ENCODE results near the gene IL2RA. TPM values are rescaled to one million over a fixed set of nuclear protein-coding genes. Genes with fewer than 3 reads are reported as not detected.
A peak's percentile ranks its signal among the peaks of the same experiment; 100 is the strongest.

Gene IL2RA
- total RNA-seq, 1 experiment from 2014 or later = not detected

DNA sequence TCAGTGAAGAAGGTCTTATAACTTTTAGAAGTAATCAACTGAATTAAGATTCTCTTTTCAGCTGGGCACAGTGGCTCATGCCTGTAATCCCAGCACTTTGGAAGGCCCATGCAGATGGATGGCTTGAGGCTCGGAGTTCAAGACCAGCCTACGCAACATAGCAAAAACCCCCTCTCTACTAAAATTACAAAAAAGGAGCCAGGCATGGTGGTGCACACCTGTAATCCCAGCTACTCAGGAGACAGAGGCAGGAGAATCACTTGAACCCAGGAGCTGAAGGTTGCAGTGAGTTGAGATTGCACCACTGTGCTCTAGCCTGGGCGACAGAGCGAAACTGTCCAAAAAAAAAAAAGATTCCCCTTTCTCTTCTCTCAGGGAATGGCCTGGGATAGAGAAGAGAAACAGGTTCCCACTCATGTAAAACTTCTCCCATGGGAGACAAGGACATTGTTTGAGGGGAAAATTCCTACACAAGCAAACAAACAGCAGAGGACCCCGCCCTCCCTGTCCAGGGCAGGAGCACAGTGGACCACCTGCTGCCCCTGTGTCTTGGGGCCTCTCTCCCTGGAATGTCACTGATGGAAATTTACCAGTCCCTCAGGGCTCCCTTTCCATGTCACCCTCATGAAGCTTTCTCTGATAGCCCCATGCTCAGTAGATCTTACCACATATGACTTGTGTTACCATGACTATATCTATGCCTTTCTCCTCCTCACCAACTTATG is 5.6 kb downstream of the IL2RA start:
- no peak overlapping the region for H2AK5ac ChIP-seq (ENCODE audit: insufficient read length, low read length)
- no peak overlapping the region for H4K5ac ChIP-seq (ENCODE audit: insufficient read length, low read depth, low read length)
- no peaks in the 10 kb centered on the region for H3K9me3 ChIP-seq (ENCODE audit: control insufficient read depth, low read depth, low read length)
- no peak overlapping the region for H3K14ac ChIP-seq (ENCODE audit: insufficient read depth, low read length)
- H4K91ac ChIP-seq (ENCODE audit: insufficient read length, low read depth, low read length) = no peak overlapping the region
- no peak overlapping the region for H2BK20ac ChIP-seq (ENCODE audit: low read depth, low read length, poor library complexity, severe bottlenecking)
- no peaks in the 10 kb centered on the region for H4K20me1 ChIP-seq (ENCODE audit: control insufficient read depth, insufficient read depth, insufficient read length)
- DNase-seq = peak; percentile 27
- H3K36me3 Mint-ChIP-seq (ENCODE audit: insufficient read depth in 1 of 3, low read depth in 3 of 3) = no peaks in the 10 kb centered on the region
- H2AFZ ChIP-seq (ENCODE audit: low read length) = no peak overlapping the region
- H3T11ph ChIP-seq (ENCODE audit: low read length) = no peak overlapping the region
- H3K4me3 Mint-ChIP-seq = no peak overlapping the region
- TF ChIP-seq, protein P1, sequence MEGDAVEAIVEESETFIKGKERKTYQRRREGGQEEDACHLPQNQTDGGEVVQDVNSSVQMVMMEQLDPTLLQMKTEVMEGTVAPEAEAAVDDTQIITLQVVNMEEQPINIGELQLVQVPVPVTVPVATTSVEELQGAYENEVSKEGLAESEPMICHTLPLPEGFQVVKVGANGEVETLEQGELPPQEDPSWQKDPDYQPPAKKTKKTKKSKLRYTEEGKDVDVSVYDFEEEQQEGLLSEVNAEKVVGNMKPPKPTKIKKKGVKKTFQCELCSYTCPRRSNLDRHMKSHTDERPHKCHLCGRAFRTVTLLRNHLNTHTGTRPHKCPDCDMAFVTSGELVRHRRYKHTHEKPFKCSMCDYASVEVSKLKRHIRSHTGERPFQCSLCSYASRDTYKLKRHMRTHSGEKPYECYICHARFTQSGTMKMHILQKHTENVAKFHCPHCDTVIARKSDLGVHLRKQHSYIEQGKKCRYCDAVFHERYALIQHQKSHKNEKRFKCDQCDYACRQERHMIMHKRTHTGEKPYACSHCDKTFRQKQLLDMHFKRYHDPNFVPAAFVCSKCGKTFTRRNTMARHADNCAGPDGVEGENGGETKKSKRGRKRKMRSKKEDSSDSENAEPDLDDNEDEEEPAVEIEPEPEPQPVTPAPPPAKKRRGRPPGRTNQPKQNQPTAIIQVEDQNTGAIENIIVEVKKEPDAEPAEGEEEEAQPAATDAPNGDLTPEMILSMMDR (conservative IDR thresholded peaks at IDR 0.05) = no peak
- no peak overlapping the region for H3K9ac ChIP-seq (ENCODE audit: extremely low read depth, insufficient read length, low read length)
- H3K56ac ChIP-seq (ENCODE audit: insufficient read length, low read depth, low read length) = no peak overlapping the region
- WGBS (ENCODE audit: extremely low coverage, insufficient read length, low lambda C conversion rate) = no CpG with 5 or more reads among the region's 5 CpGs
- H3K4me1 Mint-ChIP-seq = peaks cover 3 to 4% of the 10 kb centered on the region in 2 experiments; a peak in 3 of 4 replicates
- H3K27ac Mint-ChIP-seq = no peak overlapping the region
- H3K23ac ChIP-seq (ENCODE audit: insufficient read length, low read depth, low read length) = no peak overlapping the region
- H3K27me3 Mint-ChIP-seq (ENCODE audit: low read depth) = peaks cover 10% of the 10 kb centered on the region
- no peak overlapping the region for H3K4me2 ChIP-seq (ENCODE audit: insufficient read depth, insufficient read length, low read length)
- no peak overlapping the region for H3K4ac ChIP-seq (ENCODE audit: low read depth, low read length)
- H3K79me2 ChIP-seq (ENCODE audit: insufficient read depth, low read length) = no peaks in the 10 kb centered on the region
- no peak overlapping the region for H3K18ac ChIP-seq (ENCODE audit: insufficient read length, low read depth, low read length)
- H2BK120ac ChIP-seq (ENCODE audit: low read depth, low read length, poor library complexity, severe bottlenecking) = no peak overlapping the region
- no peaks in the 10 kb centered on the region for H3K23me2 ChIP-seq (ENCODE audit: insufficient read length, low read depth, low read length, poor library complexity, severe bottlenecking)
- H3K27ac ChIP-seq (ENCODE audit: insufficient read length, low read depth, low read length) = no peak overlapping the region
- H2BK5ac ChIP-seq (ENCODE audit: insufficient read length, low read length) = no peak overlapping the region
- no peak overlapping the region for H4K8ac ChIP-seq (replicated peaks; ENCODE audit: insufficient read length, low read depth, low read length)
- H2BK12ac ChIP-seq (ENCODE audit: insufficient read length, low read depth, low read length) = no peak overlapping the region
- no peaks in the 10 kb centered on the region for H3K4me1 ChIP-seq (ENCODE audit: insufficient read depth, low read length)
- no peaks in the 10 kb centered on the region for H3K9me3 Mint-ChIP-seq
- H3K27me3 ChIP-seq (ENCODE audit: insufficient read depth, low read length) = no peaks in the 10 kb centered on the region
- no peaks in the 10 kb centered on the region for H3K79me1 ChIP-seq (ENCODE audit: insufficient read depth, low read depth, low read length, poor library complexity, severe bottlenecking)
- no peak overlapping the region for H2BK15ac ChIP-seq (ENCODE audit: low read depth, low read length)

Data from H9 (cell line).